HAP-1 (cell line): ENCODE data around the gene CYSTM1.
A peak's percentile ranks its signal among the peaks of the same experiment; 100 is the strongest.

Source experiments
- DNase-seq, 2 experiments: peaks; one replicate each; pipeline ENCODE4 v3.0.0-alpha.2; 2016 to 2020; ENCODE audit warnings: low spot score in 2 of 2
- H3K27me3 ChIP-seq: fragments of 250-450 bp; sonication (Bioruptor Pico); 2 replicates; pipeline ENCODE4 v1.5.1; 2020; ENCODE audit warnings: low read depth, mild to moderate bottlenecking, moderate library complexity
- H3K36me3 ChIP-seq: fragments of 250-450 bp; sonication (Bioruptor Pico); replicated peaks from 2 replicates; pipeline ENCODE4 v1.5.1; 2020; ENCODE audit warnings: mild to moderate bottlenecking
- H3K4me1 ChIP-seq: fragments of 250-450 bp; sonication (Bioruptor Pico); 2 replicates; pipeline ENCODE4 v1.5.1; 2020; ENCODE audit warnings: mild to moderate bottlenecking
- H3K4me3 ChIP-seq: fragments of 250-450 bp; sonication (Bioruptor Pico); 2 replicates; pipeline ENCODE4 v1.5.1; 2020; ENCODE audit warnings: mild to moderate bottlenecking, moderate library complexity
- H3K9me3 ChIP-seq: fragments of 250-450 bp; sonication (Bioruptor Pico); 2 replicates; pipeline ENCODE4 v1.5.1; 2020; ENCODE audit warnings: mild to moderate bottlenecking, moderate library complexity
- in situ Hi-C: fragments of 300-500 bp; cut with MboI; formaldehyde crosslinking; loops from 3 replicates; pipeline ENCODE4 v1.14.3; 2020; ENCODE audit warnings: low sequenced_read_pairs, inconsistent platforms, mixed read lengths

Gene CYSTM1

DNA sequence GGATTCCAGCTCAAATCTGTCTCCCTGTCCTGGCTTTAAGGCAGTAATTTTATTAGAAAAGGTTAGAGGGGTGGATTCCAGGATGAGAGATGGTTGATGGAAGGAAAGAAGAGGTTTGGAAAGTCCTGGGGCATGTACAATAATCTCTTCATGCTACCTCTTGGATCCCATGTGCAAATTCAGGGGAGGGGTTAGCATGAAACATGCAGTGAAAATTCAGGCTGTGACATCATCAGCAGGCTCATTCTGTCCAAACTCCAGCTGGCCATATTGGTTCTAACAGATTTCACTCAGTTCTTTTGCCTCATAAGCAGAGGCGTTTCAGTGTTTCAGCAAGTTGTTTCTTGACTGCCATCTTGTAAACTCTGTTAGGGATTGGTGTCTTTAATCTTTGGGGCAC lies 55.4 kb downstream of the CYSTM1 start:
- Histone ChIP-seq H3K4me1 (no peaks in the 10 kb centered on the region), H3K9me3 (no peaks in the 10 kb centered on the region), H3K27me3 (no peaks in the 10 kb centered on the region), H3K36me3 (no peaks in the 10 kb centered on the region), H3K4me3 (no peak overlapping the region)
- DNase-seq, result no peak
- in situ Hi-C loops, result no loop called here

- DNase-seq, result no peak
- Histone ChIP-seq H3K4me3 (no peak overlapping the region), H3K27me3 (no peaks in the 10 kb centered on the region), H3K9me3 (no peaks in the 10 kb centered on the region), H3K36me3 (no peaks in the 10 kb centered on the region), H3K4me1 (no peaks in the 10 kb centered on the region)
- in situ Hi-C loops, result no loop called here
Observed at GRCh38 chr5:140232731-140233130, 57.7 kb downstream of the CYSTM1 start.

DNA sequence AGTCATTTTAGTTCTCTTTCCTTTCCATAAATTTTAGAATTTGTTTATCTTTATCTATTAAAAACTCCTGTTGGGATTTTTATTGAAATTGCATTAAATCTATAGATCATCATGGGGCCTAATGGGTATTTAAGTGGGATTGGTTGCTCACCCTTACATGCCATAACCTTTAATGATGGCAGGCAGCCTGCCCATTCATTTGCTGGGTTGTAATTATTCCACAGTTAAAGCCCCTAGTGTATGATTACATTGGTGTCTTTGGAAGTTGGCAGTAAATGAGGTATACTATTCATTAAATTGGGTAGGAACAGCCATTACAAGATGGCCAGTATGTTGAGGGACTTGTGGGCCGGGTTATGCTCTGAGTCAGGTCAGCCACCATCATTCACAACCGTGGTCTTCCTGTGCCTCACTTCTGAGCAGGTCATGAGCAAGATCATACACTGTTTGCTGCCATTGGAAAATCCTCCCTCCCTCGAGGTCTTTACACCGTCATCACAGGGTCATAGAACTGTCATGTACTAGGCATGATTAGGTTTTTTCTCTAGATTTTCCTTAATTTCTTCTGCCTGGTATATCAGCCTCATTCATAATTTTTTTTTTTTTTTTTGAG lies 59.5 kb downstream of the CYSTM1 start:
- DNase-seq, result no peak
- in situ Hi-C loops, result no loop called here
- Histone ChIP-seq H3K27me3 (no peaks in the 10 kb centered on the region), H3K9me3 (no peaks in the 10 kb centered on the region), H3K36me3 (no peaks in the 10 kb centered on the region), H3K4me3 (no peak overlapping the region), H3K4me1 (no peaks in the 10 kb centered on the region)

GRCh38 chr5:140235791-140236551 lies 61.0 kb downstream of the CYSTM1 start:
- DNase-seq, result no peak
- in situ Hi-C loops, result no loop called here
- H3K36me3 ChIP-seq, result no peaks in the 10 kb centered on the region
- H3K4me3 ChIP-seq, result no peak overlapping the region
- no peaks in the 10 kb centered on the region for H3K9me3 ChIP-seq
- no peaks in the 10 kb centered on the region for H3K27me3 ChIP-seq
- no peaks in the 10 kb centered on the region; the same call in 1 of the 2 replicates for H3K4me1 ChIP-seq

GRCh38 chr5:140236891-140237598 lies 62.1 kb downstream of the CYSTM1 start:
- Histone ChIP-seq H3K36me3 (no peaks in the 10 kb centered on the region), H3K9me3 (no peaks in the 10 kb centered on the region), H3K27me3 (no peaks in the 10 kb centered on the region), H3K4me3 (no peak overlapping the region), H3K4me1 (peaks cover 7% of the 10 kb centered on the region)
- in situ Hi-C loops, result no loop called here
- no peak for DNase-seq

GRCh38 chr5:140238756-140239155 lies 63.8 kb downstream of the CYSTM1 start:
- peaks cover 5% of the 10 kb centered on the region; the same call in 1 of the 2 replicates for H3K36me3 ChIP-seq
- no peaks in the 10 kb centered on the region for H3K27me3 ChIP-seq
- H3K9me3 ChIP-seq, result no peaks in the 10 kb centered on the region
- DNase-seq, result no peak
- peaks cover 7% of the 10 kb centered on the region for H3K4me1 ChIP-seq
- no peak overlapping the region for H3K4me3 ChIP-seq
- in situ Hi-C loops, result no loop called here

- in situ Hi-C loops, result no loop called here
Observed at GRCh38 chr5:140239461-140239860, 64.5 kb downstream of the CYSTM1 start.

DNA sequence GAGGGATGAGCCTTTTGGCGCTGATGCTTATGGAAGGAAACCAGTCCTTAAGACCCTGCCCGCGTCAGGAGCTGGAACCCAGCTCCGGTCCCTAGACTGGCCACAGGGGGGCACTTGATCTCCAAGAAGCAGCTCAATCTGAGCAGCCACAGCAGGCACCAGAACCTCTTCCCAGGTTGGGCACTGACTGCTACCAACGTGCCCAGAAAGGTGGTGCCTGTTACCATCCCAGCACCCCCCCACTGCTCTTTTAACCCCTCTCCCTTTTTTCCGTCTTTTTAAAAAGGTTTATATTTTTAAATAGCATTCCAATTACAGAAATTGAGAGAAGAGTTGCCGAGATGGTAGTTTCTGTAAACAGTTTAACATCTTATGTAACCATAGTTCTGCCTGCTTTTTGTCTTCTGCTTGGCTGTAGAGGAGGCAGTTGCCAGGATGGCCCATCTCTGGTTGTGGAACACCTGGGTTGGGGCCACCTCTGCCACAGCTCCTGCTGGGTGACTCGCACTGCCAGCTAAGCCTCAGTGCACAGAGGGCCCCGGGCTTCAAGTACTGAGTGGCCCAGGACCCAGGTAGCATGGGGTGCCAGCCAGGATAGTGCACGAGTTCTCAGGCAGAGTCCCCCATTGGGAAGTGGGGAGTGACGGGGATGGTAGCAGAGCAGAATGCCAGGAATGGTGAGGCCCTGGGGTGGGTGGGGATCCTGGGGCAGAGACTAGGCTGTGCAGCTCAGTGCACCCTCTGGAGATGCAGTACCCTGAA lies 65.1 kb downstream of the CYSTM1 start:
- H3K4me3 ChIP-seq, result no peak overlapping the region
- H3K27me3 ChIP-seq, result no peaks in the 10 kb centered on the region
- no peaks in the 10 kb centered on the region for H3K9me3 ChIP-seq
- H3K36me3 ChIP-seq, result peaks cover 9% of the 10 kb centered on the region
- DNase-seq, result peak; percentile 62 to 83
- in situ Hi-C loops, result loop anchor here (5.0 to 10.0 kb wide), 2 partner anchors 122 to 485 kb away; partner anchors contain the start of gene SLC4A9
- peaks cover 7% of the 10 kb centered on the region for H3K4me1 ChIP-seq

More at GRCh38 chr5:140239461-140239860, 64.5 kb downstream of the CYSTM1 start:
- Histone ChIP-seq H3K4me3 (no peak overlapping the region), H3K9me3 (no peaks in the 10 kb centered on the region), H3K4me1 (peaks cover 7% of the 10 kb centered on the region), H3K27me3 (no peaks in the 10 kb centered on the region), H3K36me3 (peaks cover 5% of the 10 kb centered on the region; the same call in 1 of the 2 replicates)
- DNase-seq, result no peak

GRCh38 chr5:140240987-140241706 lies 66.2 kb downstream of the CYSTM1 start:
- peak; percentile 66 to 92 for DNase-seq
- in situ Hi-C loops, result loop anchor here (5.0 to 10.0 kb wide), 2 partner anchors 121 to 484 kb away; partner anchors contain the start of gene SLC4A9
- Histone ChIP-seq H3K27me3 (no peaks in the 10 kb centered on the region), H3K4me3 (no peak overlapping the region), H3K4me1 (peaks cover 7% of the 10 kb centered on the region), H3K9me3 (no peaks in the 10 kb centered on the region), H3K36me3 (peaks cover 9% of the 10 kb centered on the region)

DNA sequence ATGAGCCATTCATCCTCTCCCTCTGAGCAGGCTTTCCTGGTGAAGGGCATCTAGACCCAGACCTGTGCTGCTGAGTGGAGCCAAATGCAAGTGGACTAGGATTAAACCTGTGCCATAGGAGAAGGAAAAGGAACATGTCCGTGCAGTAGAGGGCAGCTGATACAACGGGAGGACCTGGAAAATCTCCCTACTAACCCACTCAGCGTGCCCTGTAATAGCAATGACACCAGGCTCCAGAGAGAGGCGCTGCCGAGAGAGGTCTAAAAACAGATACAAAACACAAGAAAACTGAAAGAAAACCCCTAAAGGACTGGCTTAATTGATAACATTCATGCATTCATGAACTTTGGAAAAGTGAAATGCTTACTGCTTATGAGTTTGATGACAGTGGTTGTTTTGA lies 67.1 kb downstream of the CYSTM1 start:
- no peaks in the 10 kb centered on the region for H3K27me3 ChIP-seq
- H3K36me3 ChIP-seq, result peaks cover 9% of the 10 kb centered on the region
- in situ Hi-C loops, result loop anchor here (5.0 to 10.0 kb wide), 2 partner anchors 120 to 483 kb away; partner anchors contain the start of gene SLC4A9
- DNase-seq, result no peak
- no peak overlapping the region for H3K4me3 ChIP-seq
- no peaks in the 10 kb centered on the region for H3K9me3 ChIP-seq
- H3K4me1 ChIP-seq, result peaks cover 7% of the 10 kb centered on the region

GRCh38 chr5:140242890-140243585 lies 68.0 kb downstream of the CYSTM1 start:
- H3K4me3 ChIP-seq, result no peak overlapping the region
- H3K36me3 ChIP-seq, result peaks cover 9% of the 10 kb centered on the region
- in situ Hi-C loops, result loop anchor here (5.0 to 10.0 kb wide), 2 partner anchors 119 to 482 kb away; partner anchors contain the start of gene SLC4A9
- no peaks in the 10 kb centered on the region for H3K9me3 ChIP-seq
- peaks cover 7% of the 10 kb centered on the region for H3K4me1 ChIP-seq
- H3K27me3 ChIP-seq, result no peaks in the 10 kb centered on the region
- DNase-seq, result no peak

DNA sequence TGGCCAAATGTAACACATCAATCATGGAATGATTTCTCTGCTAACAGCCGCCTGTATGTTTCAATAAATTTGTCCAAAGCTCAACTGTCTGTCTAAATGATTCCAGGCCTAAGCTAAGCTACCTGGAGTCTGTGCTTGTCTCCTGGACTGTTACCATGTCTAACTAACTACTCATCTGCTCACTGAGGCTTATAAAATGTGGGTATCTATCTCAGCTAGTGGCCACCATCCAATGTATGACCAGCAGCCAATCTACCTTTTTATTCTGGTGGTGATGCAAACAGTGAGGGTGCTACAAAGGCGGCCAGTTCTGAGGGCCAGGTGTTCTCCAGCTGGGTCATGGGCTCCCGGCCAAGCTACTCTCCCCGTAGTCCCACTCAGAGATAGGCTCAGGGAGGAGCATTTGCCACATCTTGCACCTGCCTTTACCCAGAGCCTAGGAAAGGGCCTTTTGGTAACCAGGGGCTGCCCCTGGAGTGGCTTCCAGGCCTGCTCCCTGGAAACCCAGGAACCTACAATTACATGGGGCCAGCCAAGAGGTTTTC lies 68.8 kb downstream of the CYSTM1 start:
- DNase-seq, result no peak
- Histone ChIP-seq H3K27me3 (no peaks in the 10 kb centered on the region), H3K4me3 (no peak overlapping the region), H3K4me1 (peaks cover 7% of the 10 kb centered on the region), H3K36me3 (peaks cover 9% of the 10 kb centered on the region), H3K9me3 (no peaks in the 10 kb centered on the region)
- in situ Hi-C loops, result loop anchor here (5.0 to 10.0 kb wide), 2 partner anchors 119 to 481 kb away; partner anchors contain the start of gene SLC4A9
